Naive thymus-derived CD8-positive, alpha-beta T cell (primary cell): ENCODE measurements around the gene SUGT1. TPM values are rescaled to one million over a fixed set of nuclear protein-coding genes. Genes with fewer than 3 reads are reported as not detected.

Experiments
- ATAC-seq, 2 donors: fragments of 150-1000 bp; cut with Tn5 transposase in 1 of 2; sonication (Bioruptor Pico), chemical (Tn5 transposase) in 1 of 2; 1 replicate in 1 of 2; 2 replicates in 1 of 2; pipeline ENCODE4 v1.10.0; 2021; ENCODE audit warnings: mild to moderate bottlenecking in 2 of 2, moderate library complexity in 2 of 2
- POLR2A ChIA-PET: fragments of 350-600 bp; sonication (Branson Sonifier 250); formaldehyde crosslinking; loops from one replicate; lab custom pipeline; 2021; ENCODE audit warnings: antibody characterized with exemption; lab: Charles Lee
- DNase-seq, 10 donors: peaks; one replicate each; pipeline versions ENCODE4 v3.0.0 to v3.0.0-alpha.2; 2020 to 2022
- H3K27ac Mint-ChIP-seq, 10 donors: one replicate each; pipeline ENCODE4 v1.8.0; 2020 to 2022; ENCODE audit warnings: mild to moderate bottlenecking in 10 of 10, mixed read lengths in 10 of 10, moderate library complexity in 4 of 10, inconsistent platforms in 1 of 10
- H3K27me3 Mint-ChIP-seq, 5 donors: one replicate each; pipeline ENCODE4 v1.8.0; 2021 to 2022; ENCODE audit warnings: mixed read lengths in 5 of 5
- H3K36me3 Mint-ChIP-seq, 3 donors: one replicate each; pipeline ENCODE4 v1.8.0; 2020 to 2022; ENCODE audit warnings: mixed read lengths in 3 of 3, mild to moderate bottlenecking in 2 of 3, inconsistent platforms in 1 of 3
- H3K4me1 Mint-ChIP-seq, 4 donors: one replicate each; pipeline ENCODE4 v1.8.0; 2021 to 2022; ENCODE audit warnings: mixed read lengths in 4 of 4
- H3K4me3 Mint-ChIP-seq, 10 donors: one replicate each; pipeline ENCODE4 v1.8.0; 2020 to 2022; ENCODE audit warnings: mild to moderate bottlenecking in 10 of 10, mixed read lengths in 10 of 10, moderate library complexity in 6 of 10, inconsistent platforms in 1 of 10
- H3K9me3 Mint-ChIP-seq, 9 donors: one replicate each; pipeline ENCODE4 v1.8.0; 2020 to 2022; ENCODE audit warnings: mixed read lengths in 9 of 9, mild to moderate bottlenecking in 3 of 9, inconsistent platforms in 1 of 9, moderate library complexity in 1 of 9
- polyA plus RNA-seq, 3 donors: library from polyadenylated mRNA; unstranded; fragments of 300-500 nt; fragmentation: Illumina TruSeq; gene quantifications; one replicate each; pipeline ENCODE4 v1.2.3, GENCODE V29; 2021
- total RNA-seq, 8 experiments: library from RNA in 2 of 8; stranded (reverse) in 2 of 8; gene quantifications; one replicate each; pipeline ENCODE4 v1.2.3 and lab custom pipeline; 2021 to 2026

SUGT1 gene
- total and polyA plus RNA-seq, 5 experiments from 2014 or later: 38.7 to 53.1 (median 50.4) TPM

- Mint-ChIP-seq H3K36me3 (peaks cover 0 to 16% (median 0%) of the 10 kb centered on the region in 3 donors), H3K27ac (no peak overlapping the region), H3K9me3 (peaks cover 0 to 13% (median 0%) of the 10 kb centered on the region in 9 donors), H3K27me3 (peaks cover 40 to 68% (median 56%) of the 10 kb centered on the region in 5 donors), H3K4me1 (peaks cover 2 to 7% (median 6%) of the 10 kb centered on the region in 4 donors), H3K4me3 (no peak overlapping the region)
- DNase-seq (no peak), ATAC-seq (no peak)
- POLR2A ChIA-PET: no interaction called here
Observed at GRCh38 chr13:52743988-52744387, 91.4 kb downstream of the SUGT1 start.

DNA sequence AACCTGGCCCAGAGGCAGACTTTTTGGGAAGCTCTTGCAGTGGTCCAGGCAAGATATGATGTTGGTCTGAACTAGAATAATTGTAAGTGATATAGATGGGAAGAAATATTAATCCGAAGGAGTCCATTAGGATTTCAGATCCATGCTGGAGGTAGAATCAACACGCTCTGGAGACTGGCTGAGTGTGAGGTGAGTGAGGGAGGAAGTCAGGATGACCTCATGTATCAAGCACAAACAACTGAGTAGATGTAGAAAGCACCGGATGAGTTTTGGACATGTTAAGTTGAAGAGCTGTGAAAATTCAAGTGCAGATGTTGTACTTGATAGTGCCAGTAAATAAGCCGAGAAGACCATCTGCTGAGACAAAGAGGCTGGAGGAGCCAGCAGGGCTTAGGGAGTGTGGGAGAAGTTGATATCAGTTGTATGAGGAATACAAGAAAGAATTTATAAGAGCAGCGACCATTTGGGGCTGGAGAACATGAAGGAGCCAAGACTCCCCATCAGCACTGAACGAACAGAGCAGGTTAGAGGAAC lies 92.3 kb downstream of the SUGT1 start:
- H3K9me3 Mint-ChIP-seq: peaks cover 0 to 13% (median 0%) of the 10 kb centered on the region in 9 donors
- H3K36me3 Mint-ChIP-seq: peaks cover 0 to 16% (median 0%) of the 10 kb centered on the region in 3 donors
- ATAC-seq: no peak
- no peak for DNase-seq
- H3K4me1 Mint-ChIP-seq: peaks cover 0 to 2% (median 2%) of the 10 kb centered on the region in 4 donors
- H3K27ac Mint-ChIP-seq: no peak overlapping the region
- POLR2A ChIA-PET: no interaction called here
- H3K27me3 Mint-ChIP-seq: peaks cover 38 to 65% (median 51%) of the 10 kb centered on the region in 5 donors
- no peak overlapping the region for H3K4me3 Mint-ChIP-seq

GRCh38 chr13:52746141-52746540 lies 93.5 kb downstream of the SUGT1 start:
- H3K9me3 Mint-ChIP-seq: peaks cover 0 to 13% (median 0%) of the 10 kb centered on the region in 9 donors
- POLR2A ChIA-PET: no interaction called here
- H3K36me3 Mint-ChIP-seq: peaks cover 0 to 10% (median 0%) of the 10 kb centered on the region in 3 donors
- ATAC-seq: no peak
- H3K27me3 Mint-ChIP-seq: peaks cover 32 to 60% (median 42%) of the 10 kb centered on the region in 5 donors
- H3K27ac Mint-ChIP-seq: no peak overlapping the region
- no peak overlapping the region for H3K4me3 Mint-ChIP-seq
- no peak for DNase-seq
- H3K4me1 Mint-ChIP-seq: no peaks in the 10 kb centered on the region

DNA sequence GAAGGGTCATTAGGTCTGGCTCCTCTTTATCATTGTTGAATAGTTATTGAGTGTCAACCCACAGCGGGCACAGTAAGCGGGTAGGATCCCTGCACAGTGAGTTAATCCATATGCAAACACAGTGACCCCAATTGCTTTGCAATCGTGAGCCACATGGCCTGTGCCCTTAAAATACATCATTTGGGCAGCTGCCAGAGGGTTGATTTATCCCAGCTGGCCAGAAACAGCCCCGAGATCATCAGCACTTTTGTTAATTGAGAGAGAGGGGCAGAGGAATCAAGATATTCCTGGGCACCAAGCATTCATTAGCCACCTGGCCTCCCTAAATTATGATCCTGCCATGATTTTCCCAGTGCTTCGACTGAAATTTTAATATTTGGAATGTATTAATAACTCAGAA lies 96.8 kb downstream of the SUGT1 start:
- Mint-ChIP-seq H3K9me3 (no peaks in the 10 kb centered on the region), H3K36me3 (no peaks in the 10 kb centered on the region), H3K4me3 (no peak overlapping the region), H3K27ac (no peak overlapping the region), H3K27me3 (peaks cover 19 to 40% (median 27%) of the 10 kb centered on the region in 5 donors), H3K4me1 (no peaks in the 10 kb centered on the region)
- DNase-seq (no peak), ATAC-seq (no peak)
- POLR2A ChIA-PET: no interaction called here

Other genes starting within 250 kb of the SUGT1 start
- gene THSD1, start 246.7 kb upstream of the SUGT1 start, total RNA-seq: 1 to 10 TPM in 1 of 2 experiments, under 1 TPM in 1; 0.60 to 1.1 TPM
- gene THSD1, start 246.7 kb upstream of the SUGT1 start, polyA plus RNA-seq: under 1 TPM in 1 of 3 donors, not detected in 2; 0.23 TPM
- gene VPS36, start 202.2 kb upstream of the SUGT1 start, total RNA-seq: 10 to 100 TPM; 65.3 to 65.4 TPM
- gene VPS36, start 202.2 kb upstream of the SUGT1 start, polyA plus RNA-seq: 10 to 100 TPM; 33.2 to 38.2 (median 36.6) TPM
- 10 to 100 TPM in 1 of 2 experiments, 1 to 10 TPM in 1; 10.0 to 15.2 TPM for gene CKAP2, start 197.4 kb upstream of the SUGT1 start, total RNA-seq
- 1 to 10 TPM; 8.3 to 9.8 (median 8.7) TPM for gene CKAP2, start 197.4 kb upstream of the SUGT1 start, polyA plus RNA-seq
- gene HNRNPA1L2, start 10.4 kb upstream of the SUGT1 start, total RNA-seq: 10 to 100 TPM; 18.1 to 19.2 TPM
- gene HNRNPA1L2, start 10.4 kb upstream of the SUGT1 start, polyA plus RNA-seq: 10 to 100 TPM in 1 of 3 donors, 1 to 10 TPM in 2; 6.5 to 11.3 (median 8.7) TPM
- gene CNMD, start 87.0 kb downstream of the SUGT1 start, total RNA-seq: not detected
- gene CNMD, start 87.0 kb downstream of the SUGT1 start, polyA plus RNA-seq: not detected
- not detected for gene PCDH8, start 195.8 kb downstream of the SUGT1 start, total RNA-seq
- not detected for gene PCDH8, start 195.8 kb downstream of the SUGT1 start, polyA plus RNA-seq